WTC11 (cell line): ENCODE results near the gene SALL1. TPM values are rescaled to one million over a fixed set of nuclear protein-coding genes. Genes with fewer than 3 reads are reported as not detected.
A peak's percentile ranks its signal among the peaks of the same experiment; 100 is the strongest.

Source experiments
- ATAC-seq: fragments of 200-7000 bp; cut with Tn5 transposase; 2 replicates; pipeline ENCODE4 v1.10.0; 2021; ENCODE audit warnings: mild to moderate bottlenecking, moderate library complexity
- CTCF ChIA-PET: fragments of 300-600 bp; sonication (Branson Sonifier 250); formaldehyde crosslinking; loops from one replicate; lab custom pipeline; 2021; ENCODE audit warnings: antibody characterized with exemption; lab: Charles Lee
- POLR2A ChIA-PET: fragments of 350-600 bp; sonication (Branson Sonifier 250); formaldehyde crosslinking; loops from one replicate; lab custom pipeline; 2021; ENCODE audit warnings: antibody characterized with exemption; lab: Charles Lee
- DNase-seq: peaks from one replicate; pipeline ENCODE4 v3.0.0; 2021; ENCODE audit warnings: low spot score
- H3K27ac Mint-ChIP-seq: 2 replicates; pipeline ENCODE4 v1.8.0; 2021; ENCODE audit warnings: mixed read lengths
- H3K27me3 Mint-ChIP-seq: 2 replicates; pipeline ENCODE4 v1.8.0; 2021; ENCODE audit warnings: low read depth, mild to moderate bottlenecking, moderate library complexity, mixed read lengths
- H3K36me3 Mint-ChIP-seq: 2 replicates; pipeline ENCODE4 v1.8.0; 2021; ENCODE audit warnings: mixed read lengths
- H3K4me1 Mint-ChIP-seq: 2 replicates; pipeline ENCODE4 v1.8.0; 2022; ENCODE audit warnings: mixed read lengths
- H3K4me3 Mint-ChIP-seq: 2 replicates; pipeline ENCODE4 v1.8.0; 2021; ENCODE audit warnings: mild to moderate bottlenecking, moderate library complexity, mixed read lengths
- H3K9me3 Mint-ChIP-seq: 2 replicates; pipeline ENCODE4 v1.8.0; 2021; ENCODE audit warnings: mixed read lengths
- AFF4 ChIP-seq: sonication (generic); formaldehyde crosslinking; IDR thresholded peaks from 2 replicates; pipeline ENCODE4 v1.8.1; 2023; ENCODE audit warnings: mild to moderate bottlenecking, missing genetic modification reagents, borderline replicate concordance
- CREB1 ChIP-seq: sonication (generic); formaldehyde crosslinking; IDR thresholded peaks from 2 replicates; pipeline ENCODE4 v1.8.0; 2023; ENCODE audit warnings: mild to moderate bottlenecking, missing genetic modification reagents
- E2F1 ChIP-seq: sonication (generic); formaldehyde crosslinking; IDR thresholded peaks from 2 replicates; pipeline ENCODE4 v1.8.0; 2022; ENCODE audit warnings: mild to moderate bottlenecking, missing genetic modification reagents
- EMX1 ChIP-seq: fragments of 250-450 bp; sonication (Bioruptor Pico); IDR thresholded peaks from 2 replicates; pipeline ENCODE4 v1.8.0; 2021; ENCODE audit warnings: mild to moderate bottlenecking
- MXD4 ChIP-seq: fragments of 250-450 bp; sonication (Bioruptor Pico); IDR thresholded peaks from 2 replicates; pipeline ENCODE4 v1.8.0; 2021; ENCODE audit warnings: mild to moderate bottlenecking, moderate library complexity, borderline replicate concordance
- MYBL2 ChIP-seq: sonication (generic); formaldehyde crosslinking; IDR thresholded peaks from 2 replicates; pipeline ENCODE4 v1.8.1; 2023; ENCODE audit warnings: mild to moderate bottlenecking, moderate library complexity, missing genetic modification reagents
- NFYB ChIP-seq: sonication (generic); formaldehyde crosslinking; conservative IDR thresholded peaks from 2 replicates; pipeline ENCODE4 v1.8.0; 2022; ENCODE audit warnings: low read depth, missing genetic modification reagents
- SMAD3 ChIP-seq: sonication (generic); formaldehyde crosslinking; IDR thresholded peaks from 2 replicates; pipeline ENCODE4 v1.8.0; 2022; ENCODE audit warnings: missing genetic modification reagents, mild to moderate bottlenecking, borderline replicate concordance
- TP53 ChIP-seq: sonication (generic); formaldehyde crosslinking; IDR thresholded peaks from 2 replicates; pipeline ENCODE4 v1.8.1; 2023; ENCODE audit warnings: mild to moderate bottlenecking, missing genetic modification reagents
- ZMAT4 ChIP-seq: fragments of 250-450 bp; sonication (Bioruptor Pico); IDR thresholded peaks from 2 replicates; pipeline ENCODE4 v1.9.0; 2021; ENCODE audit warnings: mild to moderate bottlenecking
- ZNF532 ChIP-seq: fragments of 250-450 bp; sonication (Bioruptor Pico); IDR thresholded peaks from 2 replicates; pipeline ENCODE4 v1.9.0; 2021; ENCODE audit warnings: mild to moderate bottlenecking, borderline replicate concordance
- total RNA-seq: library from RNA; stranded (reverse); gene quantifications from 3 replicates; pipeline ENCODE4 v1.2.3, GENCODE V29; 2021
- TF ChIP-seq, protein P1 (sequence below): sonication (generic); formaldehyde crosslinking; IDR thresholded peaks from 2 replicates; pipeline ENCODE4 v1.8.0; 2022; ENCODE audit warnings: mild to moderate bottlenecking, missing genetic modification reagents
- TF ChIP-seq, protein P2 (sequence below): sonication (generic); formaldehyde crosslinking; IDR thresholded peaks from 2 replicates; pipeline ENCODE4 v1.8.0; 2022; ENCODE audit warnings: mild to moderate bottlenecking, missing genetic modification reagents
- TF ChIP-seq, protein P3 (sequence below): fragments of 250-450 bp; sonication (Bioruptor Pico); IDR thresholded peaks from 2 replicates; pipeline ENCODE4 v1.9.0; 2021; ENCODE audit warnings: mild to moderate bottlenecking
- TF ChIP-seq, protein P4 (sequence below): sonication (generic); formaldehyde crosslinking; IDR thresholded peaks from 2 replicates; pipeline ENCODE4 v1.8.1; 2022; ENCODE audit warnings: mild to moderate bottlenecking, missing genetic modification reagents, moderate library complexity, borderline replicate concordance

SALL1 gene
- total RNA-seq, 1 experiment from 2014 or later: 63.9 TPM

DNA sequence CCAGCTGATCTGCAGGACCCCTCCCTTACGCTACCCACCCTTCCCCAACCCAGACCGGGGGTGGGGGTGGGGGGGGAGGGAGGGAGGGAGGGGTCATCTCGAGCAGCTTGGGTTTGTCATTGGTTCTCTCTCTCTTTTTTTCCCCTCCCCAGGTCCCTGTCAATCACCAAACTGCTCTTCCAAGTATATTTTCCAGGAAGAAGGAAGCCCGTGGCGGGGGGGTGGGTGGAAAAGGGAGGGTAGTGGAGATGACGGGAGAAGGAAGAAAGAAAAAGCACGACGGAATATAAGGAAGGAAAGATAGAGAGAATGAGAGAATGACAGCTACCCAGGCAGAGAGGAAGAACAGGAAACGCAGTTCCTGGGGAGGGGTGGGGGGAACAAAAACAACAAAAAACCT is 17.9 kb downstream of the SALL1 start:
- H3K27me3 Mint-ChIP-seq: no peaks in the 10 kb centered on the region
- ChIA-PET POLR2A (interaction anchor here (0.6 to 2.0 kb wide), 3 partner anchors 11 to 622 kb away, joined by 3 to 8 read pairs (median 6); no protein-coding TSS in a partner anchor), CTCF (interaction anchor here (0.7 to 1.4 kb wide), 11 partner anchors 8 to 1921 kb away, joined by 3 to 7 read pairs (median 4); partner anchors contain the start of gene CHD9)
- peak overlapping the region; percentile 92 for H3K4me3 Mint-ChIP-seq
- no peaks in the 10 kb centered on the region for H3K9me3 Mint-ChIP-seq
- TF ChIP-seq SMAD3 (CRISPR knock-in tag) (no peak), CREB1 (CRISPR knock-in tag) (no peak), AFF4 (CRISPR knock-in tag) (no peak), TP53 (CRISPR knock-in tag) (no peak), NFYB (no peak), EMX1 (CRISPR knock-in tag) (no peak), ZMAT4 (no peak), MXD4 (CRISPR knock-in tag) (no peak), MYBL2 (CRISPR knock-in tag) (no peak), ZNF532 (CRISPR knock-in tag) (no peak), E2F1 (CRISPR knock-in tag) (no peak)
- TF ChIP-seq, protein P1, sequence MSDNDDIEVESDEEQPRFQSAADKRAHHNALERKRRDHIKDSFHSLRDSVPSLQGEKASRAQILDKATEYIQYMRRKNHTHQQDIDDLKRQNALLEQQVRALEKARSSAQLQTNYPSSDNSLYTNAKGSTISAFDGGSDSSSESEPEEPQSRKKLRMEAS (CRISPR knock-in tag): no peak
- TF ChIP-seq, protein P2, sequence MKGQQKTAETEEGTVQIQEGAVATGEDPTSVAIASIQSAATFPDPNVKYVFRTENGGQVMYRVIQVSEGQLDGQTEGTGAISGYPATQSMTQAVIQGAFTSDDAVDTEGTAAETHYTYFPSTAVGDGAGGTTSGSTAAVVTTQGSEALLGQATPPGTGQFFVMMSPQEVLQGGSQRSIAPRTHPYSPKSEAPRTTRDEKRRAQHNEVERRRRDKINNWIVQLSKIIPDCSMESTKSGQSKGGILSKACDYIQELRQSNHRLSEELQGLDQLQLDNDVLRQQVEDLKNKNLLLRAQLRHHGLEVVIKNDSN: no peak
- TF ChIP-seq, protein P3, sequence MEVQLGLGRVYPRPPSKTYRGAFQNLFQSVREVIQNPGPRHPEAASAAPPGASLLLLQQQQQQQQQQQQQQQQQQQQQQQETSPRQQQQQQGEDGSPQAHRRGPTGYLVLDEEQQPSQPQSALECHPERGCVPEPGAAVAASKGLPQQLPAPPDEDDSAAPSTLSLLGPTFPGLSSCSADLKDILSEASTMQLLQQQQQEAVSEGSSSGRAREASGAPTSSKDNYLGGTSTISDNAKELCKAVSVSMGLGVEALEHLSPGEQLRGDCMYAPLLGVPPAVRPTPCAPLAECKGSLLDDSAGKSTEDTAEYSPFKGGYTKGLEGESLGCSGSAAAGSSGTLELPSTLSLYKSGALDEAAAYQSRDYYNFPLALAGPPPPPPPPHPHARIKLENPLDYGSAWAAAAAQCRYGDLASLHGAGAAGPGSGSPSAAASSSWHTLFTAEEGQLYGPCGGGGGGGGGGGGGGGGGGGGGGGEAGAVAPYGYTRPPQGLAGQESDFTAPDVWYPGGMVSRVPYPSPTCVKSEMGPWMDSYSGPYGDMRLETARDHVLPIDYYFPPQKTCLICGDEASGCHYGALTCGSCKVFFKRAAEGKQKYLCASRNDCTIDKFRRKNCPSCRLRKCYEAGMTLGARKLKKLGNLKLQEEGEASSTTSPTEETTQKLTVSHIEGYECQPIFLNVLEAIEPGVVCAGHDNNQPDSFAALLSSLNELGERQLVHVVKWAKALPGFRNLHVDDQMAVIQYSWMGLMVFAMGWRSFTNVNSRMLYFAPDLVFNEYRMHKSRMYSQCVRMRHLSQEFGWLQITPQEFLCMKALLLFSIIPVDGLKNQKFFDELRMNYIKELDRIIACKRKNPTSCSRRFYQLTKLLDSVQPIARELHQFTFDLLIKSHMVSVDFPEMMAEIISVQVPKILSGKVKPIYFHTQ: no peak
- TF ChIP-seq, protein P4, sequence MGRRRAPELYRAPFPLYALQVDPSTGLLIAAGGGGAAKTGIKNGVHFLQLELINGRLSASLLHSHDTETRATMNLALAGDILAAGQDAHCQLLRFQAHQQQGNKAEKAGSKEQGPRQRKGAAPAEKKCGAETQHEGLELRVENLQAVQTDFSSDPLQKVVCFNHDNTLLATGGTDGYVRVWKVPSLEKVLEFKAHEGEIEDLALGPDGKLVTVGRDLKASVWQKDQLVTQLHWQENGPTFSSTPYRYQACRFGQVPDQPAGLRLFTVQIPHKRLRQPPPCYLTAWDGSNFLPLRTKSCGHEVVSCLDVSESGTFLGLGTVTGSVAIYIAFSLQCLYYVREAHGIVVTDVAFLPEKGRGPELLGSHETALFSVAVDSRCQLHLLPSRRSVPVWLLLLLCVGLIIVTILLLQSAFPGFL (CRISPR knock-in tag): no peak
- DNase-seq: peak; percentile 32
- no peak overlapping the region for H3K27ac Mint-ChIP-seq
- H3K36me3 Mint-ChIP-seq: peaks cover 20% of the 10 kb centered on the region
- ATAC-seq: peak; percentile 40
- H3K4me1 Mint-ChIP-seq: peaks cover 42% of the 10 kb centered on the region
